RWPE2 (cell line): ENCODE measurements around the gene SEMA5A.

Experiments
- ATAC-seq: fragments of 200-7000 bp; cut with Tn5 transposase; 3 replicates; pipeline ENCODE4 v1.9.1; 2021; ENCODE audit warnings: low read depth
- DNase-seq: peaks from one replicate; pipeline ENCODE4 v3.0.0-alpha.2; 2020; ENCODE audit warnings: low spot score
- H3K27ac ChIP-seq: fragments of 450-650 bp; 2 replicates; pipeline ENCODE4 v1.5.1; 2017; ENCODE audit warnings: mild to moderate bottlenecking; ENCODE audit not compliant: poor library complexity, severe bottlenecking
- H3K27me3 ChIP-seq: fragments of 250-450 bp; sonication (Bioruptor Pico); 2 replicates; pipeline ENCODE4 v1.5.1; 2021; ENCODE audit warnings: mild to moderate bottlenecking, moderate library complexity; ENCODE audit not compliant: insufficient read depth, poor library complexity, severe bottlenecking
- H3K36me3 ChIP-seq: fragments of 250-450 bp; sonication (Bioruptor Pico); 2 replicates; pipeline ENCODE4 v1.5.1; 2020; ENCODE audit warnings: low read depth, mild to moderate bottlenecking, moderate library complexity
- H3K4me1 ChIP-seq: fragments of 250-450 bp; sonication (Bioruptor Pico); 2 replicates; pipeline ENCODE4 v1.5.1; 2021; ENCODE audit warnings: mild to moderate bottlenecking, moderate library complexity; ENCODE audit not compliant: insufficient read depth, poor library complexity, severe bottlenecking
- H3K4me3 ChIP-seq: fragments of 250-450 bp; sonication (Bioruptor Pico); 2 replicates; pipeline ENCODE4 v1.5.1; 2021; ENCODE audit warnings: mild to moderate bottlenecking, moderate library complexity; ENCODE audit not compliant: severe bottlenecking
- H3K9me3 ChIP-seq: fragments of 250-450 bp; sonication (Bioruptor Pico); 2 replicates; pipeline ENCODE4 v1.5.1; 2021; ENCODE audit warnings: mild to moderate bottlenecking, moderate library complexity; ENCODE audit not compliant: severe bottlenecking
- TF ChIP-seq, protein P1 (sequence below): fragments of 450-650 bp; IDR thresholded peaks from one replicate; pipeline ENCODE4 v1.5.1; 2017; ENCODE audit warnings: mild to moderate bottlenecking, moderate library complexity; ENCODE audit not compliant: poor library complexity, severe bottlenecking

SEMA5A gene

DNA sequence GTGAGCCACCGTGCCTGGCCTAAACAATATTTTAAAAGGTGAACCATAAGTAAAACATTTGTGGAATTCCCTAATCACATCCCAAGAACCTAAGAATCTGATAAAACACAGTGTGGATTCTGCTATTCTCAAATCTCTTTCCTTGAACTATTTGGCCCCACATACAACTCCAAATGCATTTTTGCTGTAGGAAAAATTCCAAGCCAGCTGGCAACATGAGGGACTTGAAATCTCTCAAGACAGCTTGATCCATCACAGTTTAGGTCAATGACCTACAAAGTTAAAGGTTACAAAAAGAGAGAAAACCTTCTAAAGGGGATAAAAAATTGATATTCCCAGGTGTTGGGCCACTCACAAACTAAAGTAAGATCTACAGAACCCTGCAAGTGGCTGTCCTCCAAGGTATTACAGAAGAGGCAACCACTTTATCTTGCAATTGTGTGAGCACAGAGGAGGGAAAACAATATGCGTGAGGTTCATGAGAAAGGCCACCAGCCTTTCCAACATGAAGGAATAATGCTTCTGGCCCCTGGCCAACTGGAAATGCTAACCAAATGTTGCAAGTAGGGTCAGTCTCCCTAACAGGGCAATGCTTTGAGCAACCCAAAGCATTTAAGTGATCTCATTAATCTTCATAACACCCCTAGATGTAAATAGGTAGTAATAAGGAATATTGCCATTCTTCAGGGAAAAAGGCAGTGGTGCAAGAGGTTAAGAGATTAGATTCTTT is 221.4 kb downstream of the SEMA5A start:
- Histone ChIP-seq H3K27ac (no peak overlapping the region), H3K4me3 (no peak overlapping the region), H3K36me3 (no peaks in the 10 kb centered on the region), H3K9me3 (no peaks in the 10 kb centered on the region), H3K27me3 (no peaks in the 10 kb centered on the region), H3K4me1 (no peaks in the 10 kb centered on the region)
- ATAC-seq (no peak), DNase-seq (no peak)
- TF ChIP-seq, protein P1, sequence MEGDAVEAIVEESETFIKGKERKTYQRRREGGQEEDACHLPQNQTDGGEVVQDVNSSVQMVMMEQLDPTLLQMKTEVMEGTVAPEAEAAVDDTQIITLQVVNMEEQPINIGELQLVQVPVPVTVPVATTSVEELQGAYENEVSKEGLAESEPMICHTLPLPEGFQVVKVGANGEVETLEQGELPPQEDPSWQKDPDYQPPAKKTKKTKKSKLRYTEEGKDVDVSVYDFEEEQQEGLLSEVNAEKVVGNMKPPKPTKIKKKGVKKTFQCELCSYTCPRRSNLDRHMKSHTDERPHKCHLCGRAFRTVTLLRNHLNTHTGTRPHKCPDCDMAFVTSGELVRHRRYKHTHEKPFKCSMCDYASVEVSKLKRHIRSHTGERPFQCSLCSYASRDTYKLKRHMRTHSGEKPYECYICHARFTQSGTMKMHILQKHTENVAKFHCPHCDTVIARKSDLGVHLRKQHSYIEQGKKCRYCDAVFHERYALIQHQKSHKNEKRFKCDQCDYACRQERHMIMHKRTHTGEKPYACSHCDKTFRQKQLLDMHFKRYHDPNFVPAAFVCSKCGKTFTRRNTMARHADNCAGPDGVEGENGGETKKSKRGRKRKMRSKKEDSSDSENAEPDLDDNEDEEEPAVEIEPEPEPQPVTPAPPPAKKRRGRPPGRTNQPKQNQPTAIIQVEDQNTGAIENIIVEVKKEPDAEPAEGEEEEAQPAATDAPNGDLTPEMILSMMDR: no peak

- TF ChIP-seq, protein P1: no peak
- Histone ChIP-seq H3K36me3 (no peaks in the 10 kb centered on the region), H3K4me1 (peaks cover 7% of the 10 kb centered on the region), H3K27ac (no peak overlapping the region), H3K4me3 (no peak overlapping the region), H3K27me3 (no peaks in the 10 kb centered on the region), H3K9me3 (no peaks in the 10 kb centered on the region)
- ATAC-seq: no peak
- DNase-seq: no peak
These were observed 225.2 kb downstream of the SEMA5A start for GRCh38 chr5:9320652-9321051.

DNA sequence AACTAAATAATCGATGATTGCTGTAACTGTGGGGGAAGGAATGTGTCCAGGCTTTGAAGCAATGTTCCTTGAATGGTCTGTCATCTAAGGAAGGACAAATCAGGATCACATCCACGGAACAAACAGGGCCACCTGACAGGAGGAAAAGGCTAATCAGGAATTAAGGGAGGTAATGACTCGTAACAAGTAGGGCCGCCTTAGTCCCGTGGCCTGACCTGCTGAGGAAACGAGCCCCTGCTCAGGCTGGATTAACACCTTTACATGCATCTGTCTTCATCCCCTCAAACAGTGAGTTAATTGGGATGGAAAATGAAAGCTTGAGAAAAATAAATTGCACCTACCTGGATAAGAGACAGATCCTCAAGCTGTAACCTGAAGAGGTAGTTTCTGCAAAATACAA is 227.8 kb downstream of the SEMA5A start:
- ATAC-seq: no peak
- peaks cover 7% of the 10 kb centered on the region for H3K4me1 ChIP-seq
- TF ChIP-seq, protein P1: no peak
- H3K4me3 ChIP-seq: no peak overlapping the region
- no peak overlapping the region for H3K27ac ChIP-seq
- H3K27me3 ChIP-seq: no peaks in the 10 kb centered on the region
- no peaks in the 10 kb centered on the region for H3K9me3 ChIP-seq
- no peak for DNase-seq
- no peaks in the 10 kb centered on the region for H3K36me3 ChIP-seq

DNA sequence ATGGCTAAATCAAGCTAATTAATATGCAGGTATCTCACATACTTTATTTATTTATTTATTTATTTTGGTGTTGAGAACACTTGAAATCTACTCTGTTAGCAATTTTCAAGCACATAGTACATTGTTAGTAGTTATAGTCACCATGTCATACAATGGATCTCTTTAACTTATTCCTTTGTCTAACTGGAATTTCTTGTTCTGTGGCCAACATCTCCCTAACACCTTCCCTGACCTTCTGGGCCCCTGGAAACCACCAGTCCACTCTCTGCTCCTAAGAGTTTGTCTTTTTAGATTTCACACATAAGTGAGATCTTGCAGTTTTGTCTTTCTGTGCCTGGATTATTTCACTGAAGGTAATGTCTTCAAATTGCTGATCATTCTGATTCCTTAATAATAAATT is 229.1 kb downstream of the SEMA5A start:
- H3K4me1 ChIP-seq: peaks cover 7% of the 10 kb centered on the region
- H3K27ac ChIP-seq: no peak overlapping the region
- DNase-seq: no peak
- H3K9me3 ChIP-seq: no peaks in the 10 kb centered on the region
- ATAC-seq: no peak
- no peaks in the 10 kb centered on the region for H3K36me3 ChIP-seq
- TF ChIP-seq, protein P1: no peak
- H3K4me3 ChIP-seq: no peak overlapping the region
- H3K27me3 ChIP-seq: no peaks in the 10 kb centered on the region

DNA sequence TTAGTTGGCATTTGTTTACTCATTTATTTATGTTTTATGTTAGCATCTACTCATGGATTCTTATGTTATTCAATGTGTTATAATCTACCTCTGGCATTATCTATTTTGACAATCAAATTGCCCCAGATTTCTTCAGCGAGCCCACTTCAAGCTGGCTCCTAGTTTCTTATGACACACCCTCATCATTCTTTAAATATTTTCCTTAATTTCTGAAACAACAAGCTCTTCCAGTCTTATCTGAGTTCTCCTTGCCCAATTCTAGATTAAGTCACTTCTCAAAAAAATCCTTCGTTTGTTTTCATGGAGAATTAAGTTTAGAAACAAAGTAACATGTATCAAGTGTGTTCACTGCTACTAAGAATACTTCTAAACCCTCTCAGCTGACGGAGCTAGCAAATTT is 229.8 kb downstream of the SEMA5A start:
- Histone ChIP-seq H3K36me3 (no peaks in the 10 kb centered on the region), H3K27ac (no peak overlapping the region), H3K4me3 (no peak overlapping the region), H3K4me1 (peaks cover 7% of the 10 kb centered on the region), H3K27me3 (no peaks in the 10 kb centered on the region), H3K9me3 (no peaks in the 10 kb centered on the region)
- TF ChIP-seq, protein P1: no peak
- ATAC-seq: no peak
- DNase-seq: no peak
